VCaP (cell line): ENCODE data around the gene BAD.
A peak's percentile ranks its signal among the peaks of the same experiment; 100 is the strongest.

Experiments
- H3K27ac ChIP-seq: fragments of 450-650 bp; 2 replicates; pipeline ENCODE4 v1.5.1; 2017
- TF ChIP-seq, protein P1 (sequence below): fragments of 450-650 bp; conservative IDR thresholded peaks from 2 replicates; pipeline ENCODE4 v1.5.1; 2017; ENCODE audit warnings: mild to moderate bottlenecking, moderate library complexity

The BAD gene

DNA sequence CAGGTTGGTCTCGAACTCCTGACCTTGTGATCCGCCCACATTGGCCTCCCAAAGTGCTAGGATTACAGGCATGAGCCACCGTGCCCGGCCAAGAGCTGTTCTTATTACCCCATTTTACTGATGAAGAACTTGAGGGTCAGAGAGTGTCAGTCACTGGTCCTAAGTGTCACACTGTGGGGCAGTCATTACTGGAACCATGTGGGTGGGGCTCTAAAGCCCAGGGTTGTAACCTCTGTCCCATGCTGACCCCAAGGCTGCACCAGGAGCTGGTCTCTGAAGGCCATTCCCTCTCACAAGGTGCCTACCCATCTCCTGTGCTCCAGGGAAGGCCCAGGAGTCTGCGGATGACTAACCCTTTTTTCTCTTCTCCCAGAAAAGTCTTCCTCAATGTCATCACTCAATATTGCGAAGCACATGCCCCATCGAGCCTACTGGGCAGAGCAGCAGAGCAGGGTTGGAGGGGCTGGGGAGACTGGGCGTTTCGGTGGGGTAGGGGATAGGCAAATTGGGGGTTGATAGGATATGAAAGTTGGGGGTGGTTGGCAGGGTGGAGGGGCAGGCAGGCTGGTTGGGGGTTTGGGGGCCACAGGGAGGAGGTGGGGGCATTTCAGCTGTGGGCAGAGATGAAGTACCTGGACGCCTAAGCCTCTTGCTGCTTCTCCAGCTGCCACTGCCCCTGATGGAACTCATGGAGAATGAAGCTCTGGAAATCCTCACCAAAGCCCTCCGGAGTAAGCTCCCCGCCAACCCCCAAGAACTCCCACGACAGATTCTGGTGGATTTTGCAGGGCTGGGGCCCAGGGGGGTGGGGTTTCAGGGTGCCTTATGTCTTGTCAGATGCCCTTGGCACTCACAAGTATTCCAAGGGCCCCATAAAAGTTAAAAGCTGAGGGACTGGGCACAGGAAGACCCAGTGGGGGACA lies 18.9 kb upstream of the BAD start:
- peak overlapping the region; percentile 95 for H3K27ac ChIP-seq
- TF ChIP-seq, protein P1, sequence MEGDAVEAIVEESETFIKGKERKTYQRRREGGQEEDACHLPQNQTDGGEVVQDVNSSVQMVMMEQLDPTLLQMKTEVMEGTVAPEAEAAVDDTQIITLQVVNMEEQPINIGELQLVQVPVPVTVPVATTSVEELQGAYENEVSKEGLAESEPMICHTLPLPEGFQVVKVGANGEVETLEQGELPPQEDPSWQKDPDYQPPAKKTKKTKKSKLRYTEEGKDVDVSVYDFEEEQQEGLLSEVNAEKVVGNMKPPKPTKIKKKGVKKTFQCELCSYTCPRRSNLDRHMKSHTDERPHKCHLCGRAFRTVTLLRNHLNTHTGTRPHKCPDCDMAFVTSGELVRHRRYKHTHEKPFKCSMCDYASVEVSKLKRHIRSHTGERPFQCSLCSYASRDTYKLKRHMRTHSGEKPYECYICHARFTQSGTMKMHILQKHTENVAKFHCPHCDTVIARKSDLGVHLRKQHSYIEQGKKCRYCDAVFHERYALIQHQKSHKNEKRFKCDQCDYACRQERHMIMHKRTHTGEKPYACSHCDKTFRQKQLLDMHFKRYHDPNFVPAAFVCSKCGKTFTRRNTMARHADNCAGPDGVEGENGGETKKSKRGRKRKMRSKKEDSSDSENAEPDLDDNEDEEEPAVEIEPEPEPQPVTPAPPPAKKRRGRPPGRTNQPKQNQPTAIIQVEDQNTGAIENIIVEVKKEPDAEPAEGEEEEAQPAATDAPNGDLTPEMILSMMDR: no peak

GRCh38 chr11:64299847-64300648 lies 15.6 kb upstream of the BAD start, which contains the start of gene CATSPERZ:
CATSPERZ (plus strand) TSS chr11:64300358; CDS start chr11:64300411, 53 bp downstream.
- TF ChIP-seq, protein P1: no peak
- peak within 1 kb of the TSS; percentile 73 for H3K27ac ChIP-seq

- H3K27ac ChIP-seq: peak overlapping the region; percentile 73
- TF ChIP-seq, protein P1: peak; percentile 38
Measured at GRCh38 chr11:64298966-64299846, 14.7 kb upstream of the BAD start.

DNA sequence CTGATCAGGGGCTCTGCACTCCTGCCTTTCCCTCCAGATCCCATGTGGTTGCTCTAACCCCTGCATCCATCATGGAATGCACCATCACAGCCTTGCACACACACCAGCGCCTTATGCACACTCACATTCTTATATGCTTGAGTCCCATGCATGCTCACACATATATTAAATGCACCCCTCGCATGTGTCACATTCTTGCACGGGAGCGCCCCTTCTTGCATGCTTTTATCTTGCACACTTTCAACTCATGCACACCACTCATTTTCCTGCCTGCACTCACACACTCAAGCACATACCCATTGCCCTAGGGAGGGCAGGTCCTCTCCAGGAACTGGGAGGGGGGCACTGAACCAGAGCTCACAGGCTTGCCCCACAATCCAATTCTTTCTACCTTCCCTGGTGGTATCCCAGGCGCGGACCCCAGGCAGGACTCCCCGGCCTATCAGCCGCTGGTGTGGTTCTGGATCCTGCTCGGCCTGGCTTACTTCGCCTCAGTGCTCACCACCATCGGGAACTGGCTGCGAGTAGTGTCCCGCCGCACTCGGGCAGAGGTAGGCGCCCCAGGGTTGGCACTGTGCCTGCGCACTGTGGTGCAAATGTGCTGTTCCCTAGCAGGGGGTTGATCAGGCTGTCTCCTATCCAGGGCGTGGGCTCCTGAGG lies 13.4 kb upstream of the BAD start:
- TF ChIP-seq, protein P1: no peak
- no peak overlapping the region for H3K27ac ChIP-seq

- no peak overlapping the region for H3K27ac ChIP-seq
- TF ChIP-seq, protein P1: no peak
Measured at GRCh38 chr11:64296830-64297698, 12.6 kb upstream of the BAD start.

- TF ChIP-seq, protein P1: no peak
- H3K27ac ChIP-seq: no peak overlapping the region
Measured at GRCh38 chr11:64296236-64296635, 11.8 kb upstream of the BAD start.
